ENCODE measurements around the gene CHMP4A.
A peak's percentile ranks its signal among the peaks of the same experiment; 100 is the strongest.
"Not testable (repeated sequence)": the region's sequence is repeated elsewhere in the genome, so short reads cannot be mapped to it uniquely, and the experiment has no call there.

The CHMP4A gene

GRCh38 chr14:24222987-24223386 is 9.7 kb upstream of the CHMP4A start:
- not testable (repeated sequence) for DNase-seq

GRCh38 chr14:24219521-24219920 is 6.2 kb upstream of the CHMP4A start:
- DNase-seq: no peak

- no peak for DNase-seq
Observed at GRCh38 chr14:24219080-24219479, 5.8 kb upstream of the CHMP4A start.

- not testable (repeated sequence) for DNase-seq
Observed at GRCh38 chr14:24216876-24217275, 3.6 kb upstream of the CHMP4A start.

GRCh38 chr14:24216345-24216699 is 3.0 kb upstream of the CHMP4A start:
- DNase-seq: no peak

- DNase-seq: peak; percentile 92
Observed at GRCh38 chr14:24215495-24216344, 2.4 kb upstream of the CHMP4A start, which contains the start of gene MDP1. TSS of gene MDP1 (minus strand) at chr14:24216066. CDS start at chr14:24215955, 111 bp downstream.

GRCh38 chr14:24213866-24214662 is 776 bp upstream of the CHMP4A start:
- no peak for DNase-seq

- DNase-seq: no peak
Observed at GRCh38 chr14:24211311-24211710, 2.0 kb downstream of the CHMP4A start.

- DNase-seq: no peak
Observed at GRCh38 chr14:24207625-24208024, 5.7 kb downstream of the CHMP4A start.

GRCh38 chr14:24207104-24207551 is 6.2 kb downstream of the CHMP4A start:
- DNase-seq: no peak

GRCh38 chr14:24206260-24207103 is 6.8 kb downstream of the CHMP4A start:
- no peak for DNase-seq

- no peak for DNase-seq
Observed at GRCh38 chr14:24204163-24205146, 8.8 kb downstream of the CHMP4A start.

GRCh38 chr14:24203249-24203886 is 9.9 kb downstream of the CHMP4A start:
- not testable (repeated sequence) for DNase-seq

- not testable (repeated sequence) for DNase-seq
Observed at GRCh38 chr14:24202538-24202937, 10.8 kb downstream of the CHMP4A start.

- DNase-seq: no peak
Observed at GRCh38 chr14:24198814-24199524, 14.3 kb downstream of the CHMP4A start.

- no peak for DNase-seq
Observed at GRCh38 chr14:24197056-24197450, 16.2 kb downstream of the CHMP4A start.

GRCh38 chr14:24196071-24197055 is 16.9 kb downstream of the CHMP4A start:
- no peak for DNase-seq

- peak; percentile 92 for DNase-seq
Observed at GRCh38 chr14:24195186-24196070, 17.9 kb downstream of the CHMP4A start, which contains the start of gene TM9SF1. TSS of gene TM9SF1 (minus strand) at chr14:24195441. CDS start at chr14:24195019, 422 bp downstream.

Measured in activated CD4-positive, alpha-beta T cell treated with anti-CD3 and anti-CD28 coated beads, Interleukin-10, Interleukin-2, amounts not matched to agents 100 ng/mL and 50 ng/mL, durations not matched to agents 16 hours and 8 hours (primary cell).